Activated CD4-positive, alpha-beta memory T cell treated with anti-CD3 and anti-CD28 coated beads for 36 hours (primary cell): Measurements from ENCODE around the gene NHS. TPM values are rescaled to one million over a fixed set of nuclear protein-coding genes. Genes with fewer than 3 reads are reported as not detected.

Experiments
- CTCF ChIA-PET: fragments of 350-600 bp; sonication (Branson Sonifier 250); formaldehyde crosslinking; loops from one replicate; lab custom pipeline; 2021; ENCODE audit warnings: antibody characterized with exemption, inconsistent platforms; lab: Charles Lee
- POLR2A ChIA-PET: fragments of 350-600 bp; sonication (Branson Sonifier 250); formaldehyde crosslinking; loops from one replicate; lab custom pipeline; 2021; ENCODE audit warnings: antibody characterized with exemption; lab: Charles Lee
- DNase-seq: peaks from one replicate; pipeline ENCODE4 v3.0.0-alpha.2; 2020
- H3K27ac Mint-ChIP-seq: one replicate; pipeline ENCODE4 v1.8.0; 2021; ENCODE audit warnings: mixed read lengths
- H3K27me3 Mint-ChIP-seq: one replicate; pipeline ENCODE4 v1.8.0; 2021; ENCODE audit warnings: mixed read lengths
- H3K36me3 Mint-ChIP-seq: one replicate; pipeline ENCODE4 v1.8.0; 2021; ENCODE audit warnings: mixed read lengths
- H3K4me1 Mint-ChIP-seq: one replicate; pipeline ENCODE4 v1.8.0; 2021; ENCODE audit warnings: low read depth, mixed read lengths
- H3K4me3 Mint-ChIP-seq: one replicate; pipeline ENCODE4 v1.8.0; 2021; ENCODE audit warnings: mild to moderate bottlenecking, mixed read lengths
- H3K9me3 Mint-ChIP-seq: one replicate; pipeline ENCODE4 v1.8.0; 2021; ENCODE audit warnings: mixed read lengths
- intact Hi-C: fragments of 100-400 bp; cut with micrococcal nuclease; formaldehyde crosslinking; loops from one replicate; pipeline ENCODE4 v1.15.1; 2023
- total RNA-seq, 2 experiments: library from RNA; stranded (reverse); gene quantifications; one replicate each; pipeline ENCODE4 v1.2.3, GENCODE V29; 2021

Gene NHS
- total RNA-seq, 2 experiments from 2014 or later, result 4.8 to 5.0 TPM

DNA sequence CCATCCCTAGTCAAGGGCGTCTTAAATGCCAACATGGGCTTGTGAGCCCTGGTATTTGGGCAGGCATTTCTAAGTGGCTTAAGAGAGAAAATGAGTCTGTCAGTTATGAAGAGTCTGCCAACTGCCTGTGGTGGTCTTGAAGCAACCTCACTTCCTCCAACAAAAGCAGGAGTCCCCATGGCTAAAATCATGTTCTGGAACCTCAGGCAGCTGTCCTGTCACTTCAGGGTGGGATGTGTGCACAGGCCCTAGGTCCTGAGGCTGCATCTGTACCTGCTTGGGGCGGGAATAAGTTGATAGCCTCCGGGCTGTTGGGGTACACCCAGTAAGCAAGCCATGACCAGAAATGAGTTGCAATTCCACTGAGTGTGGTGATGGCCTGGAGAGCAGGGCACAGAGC lies 247.3 kb downstream of the NHS start:
- Mint-ChIP-seq H3K9me3 (no peaks in the 10 kb centered on the region), H3K4me1 (no peaks in the 10 kb centered on the region), H3K27me3 (no peaks in the 10 kb centered on the region), H3K4me3 (no peak overlapping the region), H3K36me3 (no peaks in the 10 kb centered on the region), H3K27ac (no peak overlapping the region)
- ChIA-PET CTCF (no interaction called here), POLR2A (no interaction called here)
- intact Hi-C loops, result no loop called here
- DNase-seq, result no peak

DNA sequence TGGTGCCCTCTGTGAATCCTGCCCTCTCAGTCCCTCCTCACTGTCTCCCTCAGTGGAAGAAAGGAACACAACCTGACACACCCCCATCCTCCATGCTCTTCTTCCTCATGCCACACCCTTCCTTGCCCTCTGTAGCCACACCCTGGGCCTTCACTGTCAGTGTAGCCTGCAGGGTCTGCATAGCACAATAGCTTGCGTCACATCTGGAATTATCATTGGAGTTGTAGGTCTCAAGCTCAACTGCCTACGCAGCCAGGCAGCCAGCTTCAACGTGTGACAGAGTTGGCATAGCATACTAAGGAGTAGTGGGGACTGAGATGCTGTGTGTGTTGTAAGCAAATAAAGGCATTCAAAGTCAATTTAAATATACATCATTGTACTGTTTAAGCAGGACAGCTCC lies 248.8 kb downstream of the NHS start:
- intact Hi-C loops, result no loop called here
- CTCF ChIA-PET, result interaction anchor here (0.6 kb wide), 1 partner anchor 32 kb away, joined by 3 read pairs; no protein-coding TSS in a partner anchor
- no peaks in the 10 kb centered on the region for H3K27me3 Mint-ChIP-seq
- H3K9me3 Mint-ChIP-seq, result no peaks in the 10 kb centered on the region
- no peak for DNase-seq
- no peaks in the 10 kb centered on the region for H3K4me1 Mint-ChIP-seq
- H3K27ac Mint-ChIP-seq, result no peak overlapping the region
- H3K4me3 Mint-ChIP-seq, result no peak overlapping the region
- H3K36me3 Mint-ChIP-seq, result no peaks in the 10 kb centered on the region
- POLR2A ChIA-PET, result no interaction called here

DNA sequence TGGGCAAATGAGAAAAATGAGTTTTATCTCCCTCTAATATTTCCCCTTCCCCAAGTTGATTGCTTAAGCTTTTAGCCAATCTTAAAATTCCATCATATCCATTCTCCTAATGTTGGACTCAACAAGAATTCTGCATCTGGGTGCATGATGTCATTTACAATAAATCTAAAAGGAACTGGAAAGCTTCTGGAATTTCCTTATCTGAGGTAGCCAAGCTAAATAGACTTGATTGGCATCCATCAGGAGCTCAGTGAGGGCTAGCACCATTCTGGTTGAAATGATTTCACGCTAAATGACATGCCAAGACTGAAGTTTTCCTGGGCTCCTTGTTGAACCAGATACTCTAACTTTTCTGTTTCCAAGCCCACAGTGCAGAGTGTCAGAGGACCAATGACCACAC lies 252.0 kb downstream of the NHS start:
- Mint-ChIP-seq H3K27me3 (no peaks in the 10 kb centered on the region), H3K4me3 (no peak overlapping the region), H3K4me1 (no peaks in the 10 kb centered on the region), H3K9me3 (no peaks in the 10 kb centered on the region), H3K27ac (no peak overlapping the region), H3K36me3 (no peaks in the 10 kb centered on the region)
- no peak for DNase-seq
- CTCF ChIA-PET, result no interaction called here
- intact Hi-C loops, result no loop called here
- POLR2A ChIA-PET, result no interaction called here

DNA sequence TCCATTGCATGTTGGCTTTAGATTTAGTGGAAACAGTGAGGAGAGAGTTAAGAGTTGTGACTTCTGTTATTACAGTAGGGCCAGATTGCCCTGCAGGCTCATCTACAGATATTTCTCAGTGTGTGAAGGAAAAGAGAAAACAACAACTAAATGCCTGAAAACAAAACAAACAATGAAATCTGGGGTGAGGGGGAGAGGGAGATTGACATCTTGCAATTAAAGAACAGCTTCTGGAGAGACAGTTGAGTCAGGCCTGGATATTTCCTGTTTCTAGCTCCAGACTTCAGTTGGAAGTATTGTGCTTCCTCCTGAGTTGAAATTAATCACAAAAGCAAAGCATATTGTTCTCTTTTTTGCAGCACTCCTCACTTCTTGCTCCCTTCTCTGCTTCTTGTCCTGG lies 254.0 kb downstream of the NHS start:
- CTCF ChIA-PET, result no interaction called here
- intact Hi-C loops, result no loop called here
- H3K27me3 Mint-ChIP-seq, result no peaks in the 10 kb centered on the region
- no peak overlapping the region for H3K4me3 Mint-ChIP-seq
- DNase-seq, result no peak
- no peaks in the 10 kb centered on the region for H3K9me3 Mint-ChIP-seq
- POLR2A ChIA-PET, result no interaction called here
- peaks cover 12% of the 10 kb centered on the region for H3K4me1 Mint-ChIP-seq
- no peak overlapping the region for H3K27ac Mint-ChIP-seq
- no peaks in the 10 kb centered on the region for H3K36me3 Mint-ChIP-seq

DNA sequence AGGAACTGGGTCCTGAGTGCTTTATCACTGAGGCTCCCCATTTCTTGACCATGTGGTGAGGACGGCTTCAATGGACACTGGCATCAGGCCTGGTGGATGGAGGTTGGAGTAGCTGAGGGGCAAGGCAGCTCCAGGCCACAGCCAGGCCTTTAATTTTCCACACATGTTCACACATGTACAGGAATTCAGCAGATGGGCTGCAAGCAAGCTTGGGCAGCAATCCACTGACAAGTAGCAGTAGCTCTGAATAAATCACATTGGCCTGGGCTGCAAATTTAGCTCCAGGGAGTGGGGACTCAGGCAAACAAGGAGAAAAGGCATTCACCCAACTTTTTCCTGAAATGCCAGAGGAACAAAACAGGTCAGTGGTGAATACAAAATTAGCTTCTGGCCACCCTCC lies 254.5 kb downstream of the NHS start:
- ChIA-PET POLR2A (no interaction called here), CTCF (no interaction called here)
- Mint-ChIP-seq H3K4me1 (peaks cover 14% of the 10 kb centered on the region), H3K9me3 (no peaks in the 10 kb centered on the region), H3K36me3 (no peaks in the 10 kb centered on the region), H3K27ac (no peak overlapping the region), H3K4me3 (no peak overlapping the region), H3K27me3 (no peaks in the 10 kb centered on the region)
- intact Hi-C loops, result no loop called here
- no peak for DNase-seq

DNA sequence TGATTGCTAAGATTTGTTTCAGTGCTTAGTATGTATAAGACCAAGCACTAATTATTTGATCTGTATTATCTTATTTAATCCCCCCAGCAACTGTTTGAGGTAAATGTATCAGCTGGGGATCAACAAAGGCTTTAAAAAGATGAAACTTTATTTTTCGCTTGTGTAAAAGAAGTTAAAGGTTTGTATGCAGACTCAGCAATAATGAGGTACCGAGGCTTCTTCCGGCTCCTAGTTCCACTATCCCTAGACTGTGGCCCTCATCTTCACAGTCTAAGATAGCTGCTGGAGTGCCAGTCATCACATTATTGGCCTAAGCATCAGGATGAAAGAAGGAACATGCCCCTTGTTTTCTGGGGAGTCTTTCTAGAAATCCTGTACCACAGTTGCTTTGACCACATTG lies 256.6 kb downstream of the NHS start:
- Mint-ChIP-seq H3K4me3 (no peak overlapping the region), H3K4me1 (peaks cover 14% of the 10 kb centered on the region), H3K36me3 (no peaks in the 10 kb centered on the region), H3K9me3 (no peaks in the 10 kb centered on the region), H3K27ac (no peak overlapping the region), H3K27me3 (no peaks in the 10 kb centered on the region)
- DNase-seq, result no peak
- ChIA-PET POLR2A (no interaction called here), CTCF (no interaction called here)
- intact Hi-C loops, result no loop called here

DNA sequence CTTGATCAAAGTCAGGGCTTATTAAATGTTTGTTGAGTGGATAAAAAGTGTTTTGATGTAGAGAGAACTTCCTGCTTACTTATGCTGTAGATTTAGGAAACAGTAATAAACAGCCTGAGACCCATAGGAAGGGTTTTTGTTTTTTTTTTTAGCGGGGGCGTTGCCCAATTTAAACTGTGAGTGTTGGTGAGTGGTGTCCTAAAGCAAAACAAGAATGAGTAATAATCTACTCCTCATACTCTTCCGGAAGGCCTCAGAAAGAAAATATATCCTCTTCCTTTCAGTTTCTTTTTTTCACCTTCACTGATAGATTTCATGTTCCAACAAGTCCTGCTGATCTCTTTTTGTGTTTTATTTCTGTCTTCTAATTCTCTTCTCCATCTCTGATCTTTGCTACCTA lies 257.9 kb downstream of the NHS start:
- intact Hi-C loops, result loop anchor here (1.0 kb wide), 1 partner anchor 36 kb away; no protein-coding TSS in a partner anchor
- no peaks in the 10 kb centered on the region for H3K27me3 Mint-ChIP-seq

DNA sequence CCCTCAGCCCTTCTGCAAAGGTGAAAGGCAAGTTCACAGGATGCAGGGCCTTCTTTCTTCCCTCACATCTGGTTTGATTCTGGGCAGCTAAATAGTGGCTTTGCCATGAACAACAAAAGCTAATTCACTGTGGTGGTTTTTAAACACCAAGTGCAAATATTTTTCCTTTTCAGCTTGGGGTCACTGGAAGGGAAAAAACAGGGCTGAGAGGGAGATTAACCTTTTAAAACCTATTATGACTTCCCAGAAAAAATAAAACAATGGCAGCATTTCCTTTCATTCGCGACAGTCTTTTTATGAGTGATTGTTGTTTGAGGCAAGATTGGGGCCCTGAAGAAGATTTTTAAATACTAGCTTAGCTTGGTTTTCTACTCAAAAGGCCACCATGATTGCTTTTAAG lies 258.5 kb downstream of the NHS start:
- intact Hi-C loops, result loop anchor here (1.0 kb wide), 1 partner anchor 36 kb away; no protein-coding TSS in a partner anchor
- Mint-ChIP-seq H3K27me3 (no peaks in the 10 kb centered on the region), H3K27ac (peak overlapping the region; percentile 84), H3K4me3 (peak overlapping the region; percentile 59), H3K4me1 (peaks cover 14% of the 10 kb centered on the region), H3K36me3 (no peaks in the 10 kb centered on the region), H3K9me3 (no peaks in the 10 kb centered on the region)
- no peak for DNase-seq
- CTCF ChIA-PET, result no interaction called here
- POLR2A ChIA-PET, result interaction anchor here (0.7 kb wide), 1 partner anchor 21 kb away, joined by 3 read pairs; no protein-coding TSS in a partner anchor

More for the DNA sequence above, 257.9 kb downstream of the NHS start:
- Mint-ChIP-seq H3K4me1 (peaks cover 14% of the 10 kb centered on the region), H3K27ac (peak overlapping the region; percentile 84), H3K36me3 (no peaks in the 10 kb centered on the region), H3K4me3 (peak overlapping the region; percentile 59), H3K9me3 (no peaks in the 10 kb centered on the region)
- ChIA-PET POLR2A (no interaction called here), CTCF (no interaction called here)
- DNase-seq, result no peak

DNA sequence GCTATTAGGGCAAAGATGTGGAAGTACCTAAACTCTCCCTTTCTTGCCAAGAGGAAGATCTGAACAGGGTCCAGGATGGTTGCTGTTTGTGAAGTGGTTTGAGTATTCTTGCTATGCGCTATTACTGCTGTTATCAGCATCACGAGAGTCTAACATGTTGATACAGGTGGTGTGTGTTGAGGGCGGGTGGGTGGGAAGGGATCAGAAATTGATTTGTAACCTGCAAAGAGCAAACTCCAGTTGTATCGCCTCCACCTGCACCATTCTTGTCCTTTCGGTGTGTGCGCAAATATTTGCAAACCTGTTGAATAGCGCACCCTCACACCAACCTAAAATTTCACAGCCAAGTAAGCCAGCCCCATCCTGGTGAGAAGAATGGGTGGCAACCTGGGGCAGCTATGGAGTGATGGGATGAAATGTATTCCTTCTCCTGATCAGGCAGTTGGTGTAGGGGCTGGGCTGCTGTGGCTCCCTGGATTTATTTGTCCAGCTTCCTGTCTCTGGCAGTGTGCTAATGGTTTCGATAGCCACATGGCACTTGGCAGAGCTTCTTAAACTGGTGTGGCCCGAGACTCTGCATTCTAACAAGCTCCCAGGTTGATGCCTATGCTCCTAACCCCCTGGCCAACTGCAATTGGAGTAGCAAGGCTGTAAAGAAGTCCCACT lies 259.7 kb downstream of the NHS start:
- H3K27ac Mint-ChIP-seq, result no peak overlapping the region
- H3K27me3 Mint-ChIP-seq, result no peaks in the 10 kb centered on the region
- H3K9me3 Mint-ChIP-seq, result no peaks in the 10 kb centered on the region
- ChIA-PET POLR2A (no interaction called here), CTCF (no interaction called here)
- intact Hi-C loops, result no loop called here
- DNase-seq, result no peak
- H3K4me1 Mint-ChIP-seq, result peaks cover 14% of the 10 kb centered on the region
- no peaks in the 10 kb centered on the region for H3K36me3 Mint-ChIP-seq
- H3K4me3 Mint-ChIP-seq, result no peak overlapping the region

DNA sequence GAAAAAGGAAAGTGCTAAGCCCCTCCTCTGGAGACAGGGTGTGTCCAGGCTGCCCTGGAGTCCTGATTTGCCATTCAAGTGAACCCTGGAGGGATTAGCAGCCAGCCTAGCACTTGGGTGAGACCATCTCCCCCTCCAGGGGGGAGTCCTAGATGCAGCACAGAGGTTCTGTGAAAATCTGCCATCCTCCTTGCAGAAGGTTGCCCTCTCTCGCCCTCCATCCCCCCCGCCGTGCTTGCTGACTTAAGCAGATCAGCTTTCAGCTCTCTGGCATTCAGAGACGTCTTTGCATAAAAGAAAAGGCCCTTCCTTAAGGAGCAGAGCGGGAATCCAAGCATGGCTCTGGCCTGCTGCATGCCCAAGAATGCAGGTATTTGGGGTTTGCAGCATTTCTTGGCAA lies 260.2 kb downstream of the NHS start:
- H3K36me3 Mint-ChIP-seq, result no peaks in the 10 kb centered on the region
- intact Hi-C loops, result no loop called here
- H3K4me1 Mint-ChIP-seq, result peaks cover 14% of the 10 kb centered on the region
- CTCF ChIA-PET, result no interaction called here
- no peak overlapping the region for H3K27ac Mint-ChIP-seq
- no peak overlapping the region for H3K4me3 Mint-ChIP-seq
- no peak for DNase-seq
- POLR2A ChIA-PET, result no interaction called here
- no peaks in the 10 kb centered on the region for H3K27me3 Mint-ChIP-seq
- H3K9me3 Mint-ChIP-seq, result no peaks in the 10 kb centered on the region

DNA sequence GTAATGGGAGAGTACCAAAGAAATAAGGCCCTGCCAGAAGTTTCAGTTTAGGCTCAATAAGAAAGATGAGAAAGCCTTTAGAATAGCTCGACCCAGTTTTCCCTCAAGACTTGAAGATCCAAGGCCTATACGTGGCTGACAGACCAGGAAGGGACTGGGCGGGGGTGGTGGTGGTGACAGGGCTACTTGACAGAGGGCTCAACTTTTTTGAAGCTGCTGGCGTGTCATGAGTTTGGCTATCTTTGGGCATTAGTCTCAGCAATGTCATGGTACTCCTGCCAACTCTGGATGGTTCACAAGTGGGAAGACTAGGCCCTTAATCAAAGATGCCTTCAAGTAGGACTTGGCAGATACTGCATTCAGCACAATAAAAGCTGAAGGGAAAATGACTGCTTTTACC lies 262.2 kb downstream of the NHS start:
- H3K36me3 Mint-ChIP-seq, result no peaks in the 10 kb centered on the region
- H3K4me3 Mint-ChIP-seq, result no peak overlapping the region
- no peak for DNase-seq
- no peaks in the 10 kb centered on the region for H3K27me3 Mint-ChIP-seq
- ChIA-PET POLR2A (no interaction called here), CTCF (no interaction called here)
- no peak overlapping the region for H3K27ac Mint-ChIP-seq
- H3K9me3 Mint-ChIP-seq, result no peaks in the 10 kb centered on the region
- intact Hi-C loops, result no loop called here
- peaks cover 14% of the 10 kb centered on the region for H3K4me1 Mint-ChIP-seq

DNA sequence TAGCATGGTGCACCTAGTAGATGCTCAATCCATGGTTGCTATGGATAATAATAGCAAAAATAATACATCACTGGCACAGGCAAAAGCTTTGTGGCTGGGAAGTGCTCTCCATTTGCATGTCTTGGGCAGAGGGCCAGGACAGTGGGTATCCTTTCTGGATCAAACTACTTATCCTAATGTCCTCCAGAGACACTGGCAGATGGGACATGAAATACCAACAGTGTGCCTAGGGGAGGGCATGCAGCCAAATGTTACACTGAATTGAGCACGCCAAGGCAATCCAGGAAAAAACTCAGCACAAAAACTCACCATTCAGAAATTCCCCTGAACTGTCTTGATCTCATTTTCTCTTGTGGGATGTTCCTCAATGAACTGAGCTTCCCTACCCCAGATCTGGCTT lies 263.7 kb downstream of the NHS start:
- ChIA-PET CTCF (no interaction called here), POLR2A (no interaction called here)
- intact Hi-C loops, result no loop called here
- H3K27me3 Mint-ChIP-seq, result no peaks in the 10 kb centered on the region
- H3K36me3 Mint-ChIP-seq, result no peaks in the 10 kb centered on the region
- no peak overlapping the region for H3K27ac Mint-ChIP-seq
- DNase-seq, result no peak
- H3K4me3 Mint-ChIP-seq, result no peak overlapping the region
- no peaks in the 10 kb centered on the region for H3K9me3 Mint-ChIP-seq
- H3K4me1 Mint-ChIP-seq, result peaks cover 12% of the 10 kb centered on the region

DNA sequence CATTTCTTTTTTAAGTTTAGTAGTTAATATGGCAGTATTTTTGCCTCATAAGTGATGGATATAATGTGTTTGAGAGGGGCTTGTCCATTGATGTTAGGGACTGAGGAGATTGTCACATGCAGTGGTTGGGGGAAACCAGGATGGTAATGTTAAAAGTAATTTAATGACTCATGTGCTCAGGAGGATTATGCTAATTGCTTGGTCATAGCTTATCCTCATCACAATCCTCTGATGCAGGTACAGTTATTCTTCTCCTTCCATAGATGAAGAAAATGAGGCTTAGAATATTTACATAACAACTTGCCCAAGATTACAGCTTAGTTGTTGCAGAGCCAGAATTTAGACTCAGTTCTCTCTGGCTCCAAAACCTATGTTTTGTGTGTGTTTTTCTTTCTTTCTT lies 267.9 kb downstream of the NHS start:
- Mint-ChIP-seq H3K4me1 (peaks cover 11% of the 10 kb centered on the region), H3K27ac (no peak overlapping the region), H3K36me3 (no peaks in the 10 kb centered on the region), H3K4me3 (no peak overlapping the region), H3K27me3 (no peaks in the 10 kb centered on the region), H3K9me3 (no peaks in the 10 kb centered on the region)
- CTCF ChIA-PET, result interaction anchor here (0.9 kb wide), 1 partner anchor 47 kb away, joined by 3 read pairs; no protein-coding TSS in a partner anchor
- intact Hi-C loops, result no loop called here
- DNase-seq, result no peak
- POLR2A ChIA-PET, result no interaction called here
